Hematopoietic multipotent progenitor cell treated with erythropoietin and hydrocortisone succinate and interleukin-3 and kit ligand, for 4 days (in vitro differentiated cells): ENCODE measurements around the gene PROX2.

Experiments used
- DNase-seq: peaks from one replicate; pipeline ENCODE4 v3.0.0-alpha.2; 2015

The PROX2 gene

GRCh38 chr14:74875204-74875603 is 741 bp downstream of the PROX2 start:
- no peak for DNase-seq

- no peak for DNase-seq
Observed at GRCh38 chr14:74871819-74872218, 4.1 kb downstream of the PROX2 start.

GRCh38 chr14:74868739-74869138 is 7.2 kb downstream of the PROX2 start:
- DNase-seq: no peak

GRCh38 chr14:74867673-74868072 is 8.3 kb downstream of the PROX2 start:
- peak; percentile 87 for DNase-seq

- no peak for DNase-seq
Observed at GRCh38 chr14:74866708-74867389, 9.1 kb downstream of the PROX2 start.

GRCh38 chr14:74865156-74865555 is 10.8 kb downstream of the PROX2 start:
- DNase-seq: no peak

GRCh38 chr14:74864198-74864597 is 11.7 kb downstream of the PROX2 start:
- peak; percentile 84 for DNase-seq

- peak; percentile 74 for DNase-seq
Observed at GRCh38 chr14:74863274-74863673, 12.7 kb downstream of the PROX2 start.

- DNase-seq: no peak
Observed at GRCh38 chr14:74861734-74862090, 14.2 kb downstream of the PROX2 start.

- peak; percentile 94 for DNase-seq
Observed at GRCh38 chr14:74860899-74861733, 14.8 kb downstream of the PROX2 start.

- no peak for DNase-seq
Observed at GRCh38 chr14:74859757-74860552, 16.0 kb downstream of the PROX2 start.

- DNase-seq: no peak
Observed at GRCh38 chr14:74858022-74858421, 17.9 kb downstream of the PROX2 start.

GRCh38 chr14:74856366-74856765 is 19.6 kb downstream of the PROX2 start:
- DNase-seq: no peak

GRCh38 chr14:74855945-74856344 is 20.0 kb downstream of the PROX2 start:
- no peak for DNase-seq

- DNase-seq: no peak
Observed at GRCh38 chr14:74855021-74855420, 20.9 kb downstream of the PROX2 start.

- peak; percentile 49 for DNase-seq
Observed at GRCh38 chr14:74853581-74853980, 22.4 kb downstream of the PROX2 start.

GRCh38 chr14:74852922-74853530 is 22.9 kb downstream of the PROX2 start:
- DNase-seq: no peak

GRCh38 chr14:74848768-74849167 is 27.2 kb downstream of the PROX2 start:
- peak; percentile 40 for DNase-seq

- DNase-seq: no peak
Observed at GRCh38 chr14:74846968-74847665, 28.8 kb downstream of the PROX2 start.

GRCh38 chr14:74846168-74846567 is 29.8 kb downstream of the PROX2 start:
- no peak for DNase-seq

GRCh38 chr14:74843653-74844052 is 32.3 kb downstream of the PROX2 start:
- DNase-seq: no peak
